Effector memory CD4-positive, alpha-beta T cell (primary cell): ENCODE data around the gene HNRNPF.
A peak's percentile ranks its signal among the peaks of the same experiment; 100 is the strongest.

Experiments
- DNase-seq, 3 donors: peaks; one replicate each; pipeline ENCODE4 v3.0.0-alpha.2; 2020
- H3K27ac ChIP-seq: 2 replicates; pipeline ENCODE4 v1.7.0; 2013; ENCODE audit warnings: mild to moderate bottlenecking, low read length, moderate library complexity; ENCODE audit not compliant: insufficient read depth, poor library complexity, severe bottlenecking
- H3K27me3 ChIP-seq: replicated peaks from 2 replicates; pipeline ENCODE4 v1.7.0; 2013; ENCODE audit warnings: mild to moderate bottlenecking, low read length; ENCODE audit not compliant: insufficient read depth, control insufficient read depth, poor library complexity, severe bottlenecking
- H3K36me3 ChIP-seq: 2 replicates; pipeline ENCODE4 v1.7.0; 2013; ENCODE audit warnings: mild to moderate bottlenecking, low read length, moderate library complexity; ENCODE audit not compliant: control insufficient read depth, insufficient read depth
- H3K4me1 ChIP-seq: 2 replicates; pipeline ENCODE4 v1.7.0; 2013; ENCODE audit warnings: low read length, mild to moderate bottlenecking; ENCODE audit not compliant: control insufficient read depth, insufficient read depth, poor library complexity, severe bottlenecking
- H3K4me3 ChIP-seq: 2 replicates; pipeline ENCODE4 v1.7.0; 2013; ENCODE audit warnings: low read length, low read depth, mild to moderate bottlenecking; ENCODE audit not compliant: insufficient read depth, poor library complexity, severe bottlenecking
- H3K9me3 ChIP-seq: 2 replicates; pipeline ENCODE4 v1.7.0; 2013; ENCODE audit warnings: mild to moderate bottlenecking, low read length, moderate library complexity; ENCODE audit not compliant: control insufficient read depth

Gene HNRNPF

DNA sequence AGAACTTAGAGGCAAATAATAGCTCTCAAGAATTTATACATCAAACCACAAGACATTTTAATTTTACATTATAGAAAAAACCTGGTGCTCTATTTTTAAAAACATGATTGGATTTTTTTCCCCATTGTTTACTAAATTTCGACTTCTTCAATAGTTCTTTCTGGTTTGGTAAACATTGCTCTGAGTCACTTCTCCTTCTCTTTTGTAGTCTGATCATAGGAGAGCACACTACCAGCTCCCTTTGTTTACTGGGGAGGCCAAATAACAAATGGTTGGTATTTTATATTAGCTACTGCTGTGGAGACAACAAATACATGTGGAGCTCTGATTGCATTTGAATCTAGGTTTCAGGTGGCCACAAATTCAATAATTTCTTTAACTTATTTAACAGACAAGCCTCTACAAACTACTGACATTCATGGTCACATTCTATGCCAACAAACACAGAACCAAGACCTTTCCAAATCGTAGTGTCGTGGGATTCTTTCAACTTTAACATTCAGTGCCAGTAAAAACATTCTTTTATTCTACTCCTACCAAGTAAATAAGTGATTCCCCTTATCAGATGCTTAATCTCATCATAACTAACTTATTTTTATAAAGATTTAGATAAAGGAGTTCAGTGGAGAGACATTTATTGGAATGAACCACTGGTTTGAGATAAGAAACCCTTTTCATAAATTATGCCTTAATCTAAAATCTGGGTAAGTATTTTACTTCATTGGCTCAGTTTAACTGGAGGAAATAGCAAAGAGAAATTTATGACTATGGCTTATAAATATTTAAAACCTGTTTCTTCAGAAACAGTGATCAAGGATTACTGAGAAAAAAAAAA lies 55.3 kb downstream of the HNRNPF start:
- H3K36me3 ChIP-seq: no peaks in the 10 kb centered on the region
- peaks cover 4% of the 10 kb centered on the region for H3K4me1 ChIP-seq
- H3K27ac ChIP-seq: no peak overlapping the region
- DNase-seq: no peak
- H3K27me3 ChIP-seq: no peaks in the 10 kb centered on the region
- H3K4me3 ChIP-seq: no peak overlapping the region
- H3K9me3 ChIP-seq: no peaks in the 10 kb centered on the region

DNA sequence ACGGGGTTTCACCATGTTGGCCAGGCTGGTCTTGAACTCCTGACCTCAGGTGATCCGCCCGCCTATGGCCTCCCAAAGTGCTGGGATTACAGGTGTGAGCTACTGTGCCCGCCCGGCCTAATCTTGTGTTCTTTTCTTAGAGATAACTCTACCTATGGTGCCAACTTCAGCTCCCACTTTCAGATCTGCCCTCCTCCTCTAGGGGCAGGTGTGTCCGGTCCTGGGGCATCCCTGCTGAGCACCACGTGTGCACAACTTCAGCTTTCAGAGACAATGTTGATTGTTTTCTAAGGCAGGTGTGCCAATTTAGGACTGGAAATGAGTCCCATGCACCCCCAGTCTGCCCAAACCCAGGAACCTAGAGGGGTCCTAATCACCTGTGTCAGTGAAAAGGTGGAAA lies 56.0 kb downstream of the HNRNPF start:
- H3K27me3 ChIP-seq: no peaks in the 10 kb centered on the region
- H3K4me1 ChIP-seq: peaks cover 12% of the 10 kb centered on the region
- H3K27ac ChIP-seq: no peak overlapping the region
- no peaks in the 10 kb centered on the region for H3K9me3 ChIP-seq
- H3K4me3 ChIP-seq: no peak overlapping the region
- H3K36me3 ChIP-seq: no peaks in the 10 kb centered on the region
- DNase-seq: no peak

DNA sequence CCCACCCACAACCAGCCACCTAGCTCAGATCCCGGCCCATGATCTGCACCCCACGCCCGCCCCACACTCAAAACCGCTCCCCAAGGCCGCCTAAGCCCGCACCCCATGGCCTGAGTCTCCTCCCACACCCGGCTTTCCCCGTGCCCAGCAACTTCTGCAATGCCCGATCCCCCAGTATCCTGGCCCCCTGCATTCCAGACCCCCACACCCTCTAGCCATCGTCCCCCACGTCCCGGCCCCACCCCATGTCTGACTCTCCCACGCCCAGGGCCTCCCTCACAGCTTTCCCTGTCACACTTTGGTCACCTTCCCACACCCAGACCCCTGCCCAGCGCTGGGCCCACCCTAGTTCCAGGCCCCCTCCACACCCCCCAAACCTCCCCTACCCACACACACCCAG lies 57.7 kb downstream of the HNRNPF start:
- Histone ChIP-seq H3K4me1 (peaks cover 15% of the 10 kb centered on the region), H3K9me3 (no peaks in the 10 kb centered on the region), H3K36me3 (no peaks in the 10 kb centered on the region), H3K27ac (no peak overlapping the region), H3K4me3 (no peak overlapping the region), H3K27me3 (no peaks in the 10 kb centered on the region)
- no peak for DNase-seq

DNA sequence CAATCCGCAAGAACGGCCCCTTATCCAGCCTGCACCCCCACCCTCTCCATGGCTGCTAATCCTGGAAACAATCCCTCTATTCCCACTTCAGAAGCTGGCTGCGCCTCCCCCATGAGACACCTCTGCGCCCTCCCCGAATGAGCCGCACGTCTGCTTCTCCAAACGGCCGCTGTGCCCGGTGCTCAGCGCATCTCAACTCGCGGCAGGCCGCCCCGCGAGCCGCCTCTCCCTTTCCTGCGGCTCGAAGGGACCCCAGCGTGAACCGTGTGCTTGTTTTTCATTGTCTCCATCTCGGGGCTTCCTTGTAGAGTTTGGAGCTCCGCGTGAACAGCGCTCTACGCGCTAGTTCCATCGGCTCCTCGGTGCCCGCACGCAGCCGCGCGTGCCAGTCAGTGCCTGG lies 58.3 kb downstream of the HNRNPF start:
- H3K36me3 ChIP-seq: no peaks in the 10 kb centered on the region
- no peaks in the 10 kb centered on the region for H3K27me3 ChIP-seq
- no peak for DNase-seq
- H3K4me1 ChIP-seq: peaks cover 10% of the 10 kb centered on the region
- no peak overlapping the region for H3K27ac ChIP-seq
- H3K4me3 ChIP-seq: no peak overlapping the region
- no peaks in the 10 kb centered on the region for H3K9me3 ChIP-seq

DNA sequence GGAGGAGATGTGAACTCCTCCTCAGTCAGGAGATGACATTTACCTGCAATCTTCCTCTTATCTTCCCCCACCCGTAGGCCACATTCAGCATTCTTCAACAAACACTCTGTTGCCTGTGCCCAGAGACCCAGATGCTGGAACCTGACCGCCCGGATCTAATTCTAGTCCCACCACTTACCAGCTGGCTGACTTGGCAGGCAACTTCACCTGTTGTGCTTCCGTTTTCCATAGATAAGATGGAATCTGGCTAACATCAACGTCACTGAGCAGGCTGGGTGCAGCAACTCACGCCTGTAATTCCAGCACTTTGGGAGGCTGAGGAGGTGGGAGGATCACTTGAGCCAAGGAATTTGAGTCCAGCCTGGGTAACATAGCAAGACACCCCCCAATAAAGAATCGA lies 58.8 kb downstream of the HNRNPF start:
- Histone ChIP-seq H3K4me3 (no peak overlapping the region), H3K27ac (no peak overlapping the region), H3K4me1 (peaks cover 10% of the 10 kb centered on the region), H3K27me3 (no peaks in the 10 kb centered on the region), H3K36me3 (no peaks in the 10 kb centered on the region), H3K9me3 (no peaks in the 10 kb centered on the region)
- no peak for DNase-seq

DNA sequence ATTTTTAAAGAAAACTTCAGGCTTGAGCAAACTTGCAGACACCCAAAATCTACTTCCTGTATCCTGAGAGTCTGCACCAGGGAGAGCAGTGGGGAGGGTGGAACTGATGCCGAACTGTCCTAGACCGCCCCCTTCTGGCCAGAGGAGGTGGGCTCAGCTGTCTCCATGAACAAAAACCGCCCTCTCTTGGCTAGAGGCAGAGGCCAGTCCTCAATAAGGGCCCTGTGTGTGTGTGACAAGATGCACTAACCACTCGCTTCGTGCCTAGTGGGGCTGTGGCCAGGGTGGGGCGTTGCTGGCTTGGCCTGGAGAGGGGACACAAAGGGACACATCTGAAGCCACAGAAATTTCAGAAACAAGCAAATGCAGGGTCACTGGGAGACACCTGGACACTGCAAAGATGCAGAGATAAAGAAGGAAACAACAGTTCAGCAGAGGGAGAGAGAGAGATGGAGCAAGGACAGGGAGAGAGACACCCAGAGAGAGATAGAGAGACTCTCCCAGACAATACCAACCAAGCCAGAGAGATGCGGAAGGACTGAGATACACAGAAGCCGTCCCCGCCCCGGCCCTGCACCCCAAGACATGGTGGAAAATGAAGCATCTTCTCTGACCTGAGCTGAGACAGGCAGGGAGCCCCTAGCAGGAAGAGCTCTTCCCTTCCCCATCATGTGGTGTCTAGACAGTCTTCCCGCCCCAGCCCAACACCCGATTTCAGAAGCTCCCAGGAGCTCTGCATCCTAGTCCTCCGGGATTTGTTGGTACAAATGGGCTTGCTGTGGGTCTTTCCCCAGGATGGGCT lies 60.3 kb downstream of the HNRNPF start:
- DNase-seq: peak; percentile 72 to 78 (median 74)
- no peak overlapping the region for H3K27ac ChIP-seq
- no peaks in the 10 kb centered on the region for H3K36me3 ChIP-seq
- no peaks in the 10 kb centered on the region for H3K9me3 ChIP-seq
- no peak overlapping the region for H3K4me3 ChIP-seq
- H3K27me3 ChIP-seq: no peaks in the 10 kb centered on the region
- peaks cover 10% of the 10 kb centered on the region for H3K4me1 ChIP-seq

DNA sequence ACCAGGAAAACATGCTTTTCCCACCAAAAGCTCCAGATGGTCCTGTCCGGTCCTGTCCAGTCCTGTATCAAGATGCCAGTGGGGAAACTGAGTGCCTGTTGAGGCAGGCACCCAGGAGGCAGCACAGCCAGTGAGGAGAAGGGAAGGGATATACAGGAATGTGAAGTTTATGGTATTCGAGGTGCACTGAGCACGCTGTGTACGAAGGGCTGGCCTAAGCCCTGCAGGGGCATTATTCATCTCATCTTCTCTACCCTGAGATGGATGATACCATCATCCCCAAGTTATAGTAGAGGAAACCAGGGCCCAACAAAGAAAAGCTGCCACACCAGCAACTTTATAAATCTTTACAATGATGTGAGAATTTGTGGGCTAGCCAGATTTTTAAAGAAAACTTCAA lies 61.0 kb downstream of the HNRNPF start:
- Histone ChIP-seq H3K27me3 (no peaks in the 10 kb centered on the region), H3K36me3 (no peaks in the 10 kb centered on the region)
- no peak for DNase-seq

DNA sequence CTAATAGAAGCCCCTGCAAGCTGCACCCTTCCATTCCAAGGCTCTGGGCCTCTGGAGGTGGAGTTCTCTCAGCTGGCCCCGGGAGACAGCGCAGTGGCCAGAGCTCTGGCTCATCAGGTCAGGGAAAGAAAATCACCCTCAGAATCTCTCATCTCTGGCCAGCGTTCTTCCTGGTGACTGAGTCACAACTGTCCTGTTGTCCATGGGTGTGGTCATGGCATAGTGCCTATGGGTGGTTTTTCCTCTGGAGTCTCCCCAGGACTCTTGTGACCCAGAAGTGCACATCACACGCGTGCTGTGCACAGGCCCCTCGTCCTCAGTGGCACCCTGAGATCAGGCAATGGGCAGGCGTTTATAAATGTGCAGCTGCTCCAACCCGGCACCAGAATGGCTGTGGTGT lies 64.9 kb downstream of the HNRNPF start:
- H3K9me3 ChIP-seq: no peaks in the 10 kb centered on the region
- no peak overlapping the region for H3K4me3 ChIP-seq

More for the DNA sequence above, 61.0 kb downstream of the HNRNPF start:
- no peak overlapping the region for H3K27ac ChIP-seq
- no peaks in the 10 kb centered on the region for H3K9me3 ChIP-seq
- H3K4me3 ChIP-seq: no peak overlapping the region
- peaks cover 10% of the 10 kb centered on the region for H3K4me1 ChIP-seq

DNA sequence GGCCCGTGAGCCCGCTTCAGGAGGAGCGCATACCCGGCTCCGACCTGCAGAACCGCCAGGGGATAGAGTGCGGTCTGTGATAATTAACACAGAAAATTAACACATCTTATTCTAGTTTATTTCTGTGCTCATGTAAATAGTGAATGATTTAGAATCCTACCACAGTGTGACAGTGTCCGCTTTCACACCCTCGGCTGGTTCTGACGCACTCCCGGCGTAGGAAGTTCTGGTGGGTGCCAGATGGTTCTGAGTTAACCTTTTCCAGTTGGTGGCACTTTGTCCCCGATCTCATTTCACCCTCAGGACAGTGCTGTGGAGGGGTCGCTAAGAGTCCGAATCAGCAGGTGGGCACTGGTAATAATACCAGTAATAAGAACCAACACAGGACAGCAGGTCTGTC lies 65.9 kb downstream of the HNRNPF start:
- H3K9me3 ChIP-seq: no peaks in the 10 kb centered on the region
- H3K27ac ChIP-seq: no peak overlapping the region
- H3K36me3 ChIP-seq: no peaks in the 10 kb centered on the region
- no peak overlapping the region for H3K4me3 ChIP-seq
- H3K27me3 ChIP-seq: no peaks in the 10 kb centered on the region
- H3K4me1 ChIP-seq: peaks cover 4% of the 10 kb centered on the region
- no peak for DNase-seq

More for the DNA sequence above, 64.9 kb downstream of the HNRNPF start:
- DNase-seq: no peak
- Histone ChIP-seq H3K27ac (no peak overlapping the region), H3K4me1 (peaks cover 10% of the 10 kb centered on the region), H3K36me3 (no peaks in the 10 kb centered on the region), H3K27me3 (no peaks in the 10 kb centered on the region)
